SK-N-SH (cell line): ENCODE measurements around the gene TMUB1. TPM values are rescaled to one million over a fixed set of nuclear protein-coding genes. Genes with fewer than 3 reads are reported as not detected.
A peak's percentile ranks its signal among the peaks of the same experiment; 100 is the strongest.

ENCODE experiments used
- CTCF ChIA-PET: fragments of 300-600, 350-600 bp; formaldehyde crosslinking; extraction: SDS; loops from one replicate; lab custom pipeline; 2021; lab: Yijun Ruan, JAX
- POLR2A ChIA-PET: fragments of 350-600 bp; sonication (Branson Sonifier 250); formaldehyde crosslinking; extraction: SDS; loops from one replicate; lab custom pipeline; 2020; ENCODE audit warnings: antibody characterized with exemption, inconsistent platforms; lab: Yijun Ruan, JAX
- DNase-seq: peaks from one replicate; pipeline ENCODE4 v3.0.0; 2012
- H2AFZ ChIP-seq: fragments of 200-600 bp; sonication (generic); 2 replicates; pipeline ENCODE4 v1.8.1; 2016; ENCODE audit warnings: antibody characterized with exemption, mild to moderate bottlenecking, low read depth
- H3F3A ChIP-seq: fragments of 200-600 bp; sonication (generic); replicated peaks from 2 replicates; pipeline ENCODE3; 2016; ENCODE audit warnings: antibody characterized with exemption, mild to moderate bottlenecking; ENCODE audit not compliant: insufficient read depth
- H3K27ac ChIP-seq, 2 experiments: fragments of 200-500 bp in 1 of 2; fragments of 200-600 bp in 1 of 2; sonication (Bioruptor generic) in 1 of 2; sonication (generic), shearing (Covaris generic) in 1 of 2; 2 replicates each; pipeline versions ENCODE4 v1.5.1 to v1.6.1; 2014 to 2016; ENCODE audit warnings: low read depth in 2 of 2, inconsistent platforms in 1 of 2, low read length in 1 of 2, mild to moderate bottlenecking in 1 of 2, mixed read lengths in 1 of 2
- H3K27me3 ChIP-seq: fragments of 200-600 bp; sonication (generic), shearing (Covaris generic); 2 replicates; pipeline ENCODE4 v1.6.1; 2016; ENCODE audit warnings: mixed run types; ENCODE audit not compliant: insufficient read depth
- H3K36me3 ChIP-seq, 2 experiments: fragments of 200-500 bp in 1 of 2; fragments of 200-600 bp in 1 of 2; sonication (Bioruptor generic) in 1 of 2; sonication (generic) in 1 of 2; replicated peaks in 1 of 2; 2 replicates each; pipeline versions ENCODE3 to v1.5.1; 2014 to 2016; ENCODE audit warnings: low read length in 1 of 2, mild to moderate bottlenecking in 1 of 2; ENCODE audit not compliant: insufficient read depth in 2 of 2, control insufficient read depth in 1 of 2
- H3K4me1 ChIP-seq, 2 experiments: fragments of 200-500 bp in 1 of 2; fragments of 200-600 bp in 1 of 2; sonication (Bioruptor generic) in 1 of 2; sonication (generic), shearing (Covaris generic) in 1 of 2; 2 replicates each; pipeline versions ENCODE4 v1.5.1 to v1.6.1; 2014 to 2016; ENCODE audit warnings: low read depth in 1 of 2, low read length in 1 of 2, mixed run types in 1 of 2; ENCODE audit not compliant: insufficient read depth in 2 of 2, control insufficient read depth in 1 of 2
- H3K4me2 ChIP-seq: fragments of 200-600 bp; sonication (generic), shearing (Covaris generic); 2 replicates; pipeline ENCODE4 v1.6.1; 2017; ENCODE audit warnings: mixed run types
- H3K4me3 ChIP-seq, 2 experiments: fragments of 200-500 bp in 1 of 2; fragments of 200-600 bp in 1 of 2; sonication (Bioruptor generic) in 1 of 2; sonication (generic), shearing (Covaris generic) in 1 of 2; 2 replicates each; pipeline versions ENCODE4 v1.5.1 to v1.8.1; 2014 to 2016; ENCODE audit warnings: low read depth in 2 of 2, inconsistent platforms in 1 of 2, low read length in 1 of 2, mild to moderate bottlenecking in 1 of 2, mixed read lengths in 1 of 2, moderate library complexity in 1 of 2
- H3K79me2 ChIP-seq: fragments of 200-600 bp; sonication (generic); 2 replicates; pipeline ENCODE4 v1.8.1; 2017; ENCODE audit warnings: mild to moderate bottlenecking; ENCODE audit not compliant: insufficient read depth
- H3K9ac ChIP-seq: fragments of 200-600 bp; sonication (generic); 2 replicates; pipeline ENCODE4 v1.6.1; 2017; ENCODE audit warnings: mixed run types
- H3K9me2 ChIP-seq: fragments of 200-600 bp; sonication (generic); 2 replicates; pipeline ENCODE4 v1.6.1; 2017; ENCODE audit warnings: mixed run types
- H3K9me3 ChIP-seq: fragments of 200-600 bp; sonication (generic); 2 replicates; pipeline ENCODE4 v1.6.1; 2017; ENCODE audit warnings: mixed run types, mild to moderate bottlenecking, moderate library complexity
- H4K20me1 ChIP-seq: fragments of 200-600 bp; sonication (generic); 2 replicates; pipeline ENCODE4 v1.6.1; 2017; ENCODE audit warnings: mild to moderate bottlenecking, mixed run types; ENCODE audit not compliant: insufficient read depth
- EZH2phosphoT487 ChIP-seq: fragments of 200-600 bp; sonication (generic); IDR thresholded peaks from 2 replicates; pipeline ENCODE4 v1.6.1; 2017; ENCODE audit warnings: low read depth, mixed run types, mild to moderate bottlenecking, antibody characterized with exemption, moderate library complexity, borderline replicate concordance
- FOXJ3 ChIP-seq: sonication (generic); formaldehyde crosslinking; IDR thresholded peaks from 2 replicates; pipeline ENCODE4 v1.5.1; 2020; ENCODE audit warnings: mild to moderate bottlenecking, missing genetic modification reagents
- GABPA ChIP-seq: IDR thresholded peaks from 2 replicates; pipeline ENCODE4 v1.4.0; 2012; ENCODE audit warnings: low read depth, mild to moderate bottlenecking
- GATA2 ChIP-seq: sonication (generic); formaldehyde crosslinking; IDR thresholded peaks from 2 replicates; pipeline ENCODE4 v1.5.0; 2020; ENCODE audit warnings: mild to moderate bottlenecking, missing genetic modification reagents
- JUND ChIP-seq: IDR thresholded peaks from 2 replicates; pipeline ENCODE4 v1.4.0; 2012
- MAX ChIP-seq: IDR thresholded peaks from 2 replicates; pipeline ENCODE4 v1.4.0; 2012; ENCODE audit warnings: low read depth
- MXI1 ChIP-seq: IDR thresholded peaks from 2 replicates; pipeline ENCODE4 v1.6.1; 2012; ENCODE audit warnings: mild to moderate bottlenecking, low read depth, low read length, improper control_type of control experiment
- POLR2AphosphoS5 ChIP-seq: IDR thresholded peaks from 2 replicates; pipeline ENCODE4 v1.6.1; 2012; ENCODE audit warnings: low read depth, low read length
- RXRA ChIP-seq: IDR thresholded peaks from 2 replicates; pipeline ENCODE4 v1.4.0; 2012; ENCODE audit warnings: low read depth, mild to moderate bottlenecking, borderline replicate concordance
- SIN3A ChIP-seq: IDR thresholded peaks from 2 replicates; pipeline ENCODE4 v1.6.1; 2012; ENCODE audit warnings: low read depth, mild to moderate bottlenecking, low read length, moderate library complexity, borderline replicate concordance
- USF2 ChIP-seq: fragments of 150-350 bp; IDR thresholded peaks from 2 replicates; pipeline ENCODE4 v1.6.1; 2017; ENCODE audit warnings: antibody characterized with exemption, low read length, low read depth, borderline replicate concordance
- ZBTB33 ChIP-seq: IDR thresholded peaks from 2 replicates; pipeline ENCODE4 v1.4.0; 2012; ENCODE audit warnings: low read depth, borderline replicate concordance
- WGBS: methylation state at CpG from one replicate; pipeline ENCODE4 v1.1.6; 2017; ENCODE audit warnings: low lambda C conversion rate; 5-methylcytosine and 5-hydroxymethylcytosine counted together
- polyA plus RNA-seq, 3 experiments: library from polyadenylated mRNA; depleted of rRNA; stranded (reverse); fragments of >200 nt; gene quantifications; 2 replicates each; pipeline ENCODE4 v1.2.3, GENCODE V29; 2012
- TF ChIP-seq, protein P1 (sequence below): IDR thresholded peaks from 2 replicates; pipeline ENCODE4 v1.6.1; 2012; ENCODE audit warnings: mild to moderate bottlenecking, low read depth, low read length, moderate library complexity

Gene TMUB1
- polyA plus RNA-seq, 1 of the 3 experiments (the other 2 are of a cell fraction): 60.6 TPM

DNA sequence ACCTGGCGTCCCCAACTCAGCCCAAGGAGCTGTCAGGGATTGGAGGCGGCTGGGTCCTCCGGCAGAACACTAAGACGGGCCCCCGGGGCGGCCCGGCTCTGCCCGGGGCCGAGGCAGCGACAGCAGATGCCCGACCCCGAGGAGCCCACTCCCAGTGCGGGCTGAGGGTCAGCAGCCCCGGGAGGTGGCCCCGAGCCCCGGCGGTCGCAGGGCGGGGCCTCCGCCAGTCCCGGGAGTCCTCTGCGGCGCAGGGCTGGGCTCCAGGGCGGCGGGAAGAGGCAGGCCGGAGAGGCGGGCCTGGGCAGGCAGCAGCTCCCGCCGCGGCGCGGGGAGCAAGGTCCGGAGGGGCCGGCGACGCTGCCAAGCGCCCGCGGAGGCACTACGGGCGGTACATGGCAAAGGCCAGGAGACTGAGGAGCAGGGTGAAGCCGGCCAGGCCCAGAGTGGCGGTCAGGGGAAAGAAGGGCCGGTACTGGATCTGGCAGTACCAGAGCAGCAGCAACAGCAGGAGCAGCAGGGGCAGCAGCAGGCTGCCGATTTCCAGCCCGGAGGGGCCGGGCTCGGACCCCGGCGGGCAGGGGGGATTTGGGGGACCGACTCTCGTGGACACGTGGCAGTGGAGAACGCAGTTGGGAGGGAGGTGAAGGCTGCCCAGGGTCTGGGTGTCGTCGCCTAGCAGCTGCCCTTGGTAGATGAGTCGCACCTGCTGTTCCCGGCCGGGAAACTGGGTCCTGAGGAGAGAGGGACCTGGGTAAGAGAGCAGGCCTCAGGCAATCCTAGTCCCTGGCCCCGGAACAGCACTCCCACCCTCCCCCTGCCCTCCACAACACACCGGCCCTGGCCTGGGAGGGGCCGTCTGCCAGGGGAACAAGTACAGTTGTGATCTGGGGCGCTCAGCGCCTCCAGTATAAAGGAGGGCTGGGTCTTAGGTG lies 1.9 kb downstream of the TMUB1 start:
- H3K9me2 ChIP-seq: no peaks in the 10 kb centered on the region
- H3K9ac ChIP-seq: peak overlapping the region; percentile 96
- H3K9me3 ChIP-seq: no peaks in the 10 kb centered on the region
- peaks cover 31 to 51% of the 10 kb centered on the region in 2 experiments for H3K4me1 ChIP-seq
- H3K4me3 ChIP-seq: peak overlapping the region; percentile 94 to 99
- no peaks in the 10 kb centered on the region; the same call in 1 of the 2 replicates for H4K20me1 ChIP-seq
- 0 out of 2 replicates have a peak overlapping the region, but pooled peaks have one; percentile 24 for H2AFZ ChIP-seq
- H3F3A ChIP-seq: peaks cover 41% of the 10 kb centered on the region
- ChIA-PET POLR2A (interaction anchor here (0.6 to 1.5 kb wide), 8 partner anchors 13 to 151 kb away, joined by 3 to 7 read pairs (median 4); partner anchors contain the start of genes ABCB8 and CHPF2), CTCF (interaction anchor here (0.7 to 21.3 kb wide), 6 partner anchors 13 to 70 kb away, joined by 3 to 474 read pairs (median 8); partner anchors contain the start of genes CDK5 and SLC4A2)
- H3K27ac ChIP-seq: peak overlapping the region; percentile 78 to 92
- H3K36me3 ChIP-seq: peaks cover 7 to 38% of the 10 kb centered on the region in 2 experiments
- WGBS: 49% methylated on average over 47 of the region's 64 CpGs
- no peaks in the 10 kb centered on the region for H3K27me3 ChIP-seq
- TF ChIP-seq, protein P1, sequence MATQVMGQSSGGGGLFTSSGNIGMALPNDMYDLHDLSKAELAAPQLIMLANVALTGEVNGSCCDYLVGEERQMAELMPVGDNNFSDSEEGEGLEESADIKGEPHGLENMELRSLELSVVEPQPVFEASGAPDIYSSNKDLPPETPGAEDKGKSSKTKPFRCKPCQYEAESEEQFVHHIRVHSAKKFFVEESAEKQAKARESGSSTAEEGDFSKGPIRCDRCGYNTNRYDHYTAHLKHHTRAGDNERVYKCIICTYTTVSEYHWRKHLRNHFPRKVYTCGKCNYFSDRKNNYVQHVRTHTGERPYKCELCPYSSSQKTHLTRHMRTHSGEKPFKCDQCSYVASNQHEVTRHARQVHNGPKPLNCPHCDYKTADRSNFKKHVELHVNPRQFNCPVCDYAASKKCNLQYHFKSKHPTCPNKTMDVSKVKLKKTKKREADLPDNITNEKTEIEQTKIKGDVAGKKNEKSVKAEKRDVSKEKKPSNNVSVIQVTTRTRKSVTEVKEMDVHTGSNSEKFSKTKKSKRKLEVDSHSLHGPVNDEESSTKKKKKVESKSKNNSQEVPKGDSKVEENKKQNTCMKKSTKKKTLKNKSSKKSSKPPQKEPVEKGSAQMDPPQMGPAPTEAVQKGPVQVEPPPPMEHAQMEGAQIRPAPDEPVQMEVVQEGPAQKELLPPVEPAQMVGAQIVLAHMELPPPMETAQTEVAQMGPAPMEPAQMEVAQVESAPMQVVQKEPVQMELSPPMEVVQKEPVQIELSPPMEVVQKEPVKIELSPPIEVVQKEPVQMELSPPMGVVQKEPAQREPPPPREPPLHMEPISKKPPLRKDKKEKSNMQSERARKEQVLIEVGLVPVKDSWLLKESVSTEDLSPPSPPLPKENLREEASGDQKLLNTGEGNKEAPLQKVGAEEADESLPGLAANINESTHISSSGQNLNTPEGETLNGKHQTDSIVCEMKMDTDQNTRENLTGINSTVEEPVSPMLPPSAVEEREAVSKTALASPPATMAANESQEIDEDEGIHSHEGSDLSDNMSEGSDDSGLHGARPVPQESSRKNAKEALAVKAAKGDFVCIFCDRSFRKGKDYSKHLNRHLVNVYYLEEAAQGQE: no peak
- TF ChIP-seq JUND: no peak
- no peak for TF ChIP-seq FOXJ3 (CRISPR knock-in tag)
- no peak for TF ChIP-seq POLR2AphosphoS5
- no peak for TF ChIP-seq EZH2phosphoT487
- TF ChIP-seq MAX: no peak
- no peak for TF ChIP-seq ZBTB33
- no peak for TF ChIP-seq RXRA
- TF ChIP-seq GABPA: no peak
- no peak for TF ChIP-seq GATA2 (CRISPR knock-in tag)
- no peak for TF ChIP-seq SIN3A
- no peak for TF ChIP-seq MXI1
- TF ChIP-seq USF2: no peak
- H3K79me2 ChIP-seq: peaks cover 48% of the 10 kb centered on the region
- peak; percentile 63 for DNase-seq
- H3K4me2 ChIP-seq: peak overlapping the region; percentile 98
